ENCODE results near the gene COQ10A. TPM values are rescaled to one million over a fixed set of nuclear protein-coding genes. Genes with fewer than 3 reads are reported as not detected.

Gene COQ10A
- total and polyA plus RNA-seq, 2 of the 8 experiments (the other 6 are each of a cell fraction or from before 2014, with no cell fraction given) = 21.8 to 42.9 TPM

- TF ChIP-seq ATF3 (IDR thresholded peaks at IDR 0.05; ENCODE audit: insufficient read depth, low read depth, low read length) (no peak), SP2 (IDR thresholded peaks at IDR 0.05; ENCODE audit: low read length) (0 out of 2 replicates have a peak, but pooled peaks have one; percentile 12), EGR1 (IDR thresholded peaks at IDR 0.05; ENCODE audit: borderline replicate concordance, low read depth, low read length) (no peak), TBP (IDR thresholded peaks at IDR 0.05; ENCODE audit: low read depth, low read length) (peak; percentile 67), CHD2 (IDR thresholded peaks at IDR 0.05; ENCODE audit: low read length) (0 out of 2 replicates have a peak, but pooled peaks have one; percentile 29), KDM1A (IDR thresholded peaks at IDR 0.05; ENCODE audit: borderline replicate concordance, low read length) (no peak), SUZ12 (IDR thresholded peaks at IDR 0.05; ENCODE audit: low read length) (no peak), SRF (IDR thresholded peaks at IDR 0.05; ENCODE audit: low read depth, low read length) (peak; percentile 25; the same call in 1 of the 2 replicates), CTCF (IDR thresholded peaks at IDR 0.05; ENCODE audit: control extremely low read depth in 1 of 3, insufficient read depth in 1 of 3, low read depth in 1 of 3, low read length in 3 of 3) (no peak), JUN (IDR thresholded peaks at IDR 0.05; ENCODE audit: low read depth, low read length) (no peak), CREB1 (IDR thresholded peaks at IDR 0.05) (peak; percentile 56), YY1 (IDR thresholded peaks at IDR 0.05; ENCODE audit: low read depth, low read length) (no peak), TAF1 (IDR thresholded peaks at IDR 0.05; ENCODE audit: low read depth, low read length) (peak; percentile 86), GTF2F1 (IDR thresholded peaks at IDR 0.05; ENCODE audit: borderline replicate concordance, low read depth, low read length) (no peak), SAP30 (IDR thresholded peaks at IDR 0.05; ENCODE audit: insufficient read depth, insufficient replicate concordance, low read length) (no peak), TCF12 (IDR thresholded peaks at IDR 0.05; ENCODE audit: low read depth, low read length) (no peak), RNF2 (IDR thresholded peaks at IDR 0.05; ENCODE audit: borderline replicate concordance, low read depth, low read length, missing control alignments, poor library complexity, severe bottlenecking) (no peak), SP4 (IDR thresholded peaks at IDR 0.05; ENCODE audit: low read length) (peak; percentile 92; the same call in 1 of the 2 replicates), RFX5 (IDR thresholded peaks at IDR 0.05; ENCODE audit: borderline replicate concordance, low read depth, low read length) (no peak)
Measured at GRCh38 chr12:56299853-56300643, 33.3 kb downstream of the COQ10A start, which contains the start of gene CS (continued).
